ENCODE measurements around the gene MTERF4.

DNA sequence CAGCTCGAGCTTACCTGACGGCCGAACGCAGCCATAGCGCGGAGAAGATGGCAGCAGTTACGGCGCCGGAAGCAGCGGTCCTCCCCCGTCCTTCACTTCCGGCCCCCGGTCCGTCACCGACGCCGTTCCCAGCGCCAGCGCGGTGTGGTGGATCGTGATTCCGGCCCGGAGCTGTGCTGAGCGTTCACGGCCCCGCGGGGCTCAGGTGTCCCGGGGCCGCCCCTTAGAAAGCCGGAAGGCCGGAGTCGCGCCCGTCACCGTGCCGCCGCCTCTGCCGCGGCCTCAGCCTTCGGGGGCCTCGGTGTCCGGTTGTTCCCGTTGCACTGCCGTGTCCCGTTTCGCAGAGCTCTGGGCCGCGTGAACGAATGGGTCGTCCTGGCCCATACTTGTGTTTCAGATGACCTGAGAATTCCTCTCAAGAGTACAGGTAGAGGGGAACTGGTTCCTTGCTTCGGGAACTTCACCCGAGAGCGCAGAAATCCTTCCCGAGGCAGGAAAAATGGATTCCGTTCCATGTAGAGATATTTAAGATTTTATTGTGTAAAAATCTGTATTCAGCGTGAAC lies at the start of gene MTERF4:
- TF ChIP-seq, protein P1, sequence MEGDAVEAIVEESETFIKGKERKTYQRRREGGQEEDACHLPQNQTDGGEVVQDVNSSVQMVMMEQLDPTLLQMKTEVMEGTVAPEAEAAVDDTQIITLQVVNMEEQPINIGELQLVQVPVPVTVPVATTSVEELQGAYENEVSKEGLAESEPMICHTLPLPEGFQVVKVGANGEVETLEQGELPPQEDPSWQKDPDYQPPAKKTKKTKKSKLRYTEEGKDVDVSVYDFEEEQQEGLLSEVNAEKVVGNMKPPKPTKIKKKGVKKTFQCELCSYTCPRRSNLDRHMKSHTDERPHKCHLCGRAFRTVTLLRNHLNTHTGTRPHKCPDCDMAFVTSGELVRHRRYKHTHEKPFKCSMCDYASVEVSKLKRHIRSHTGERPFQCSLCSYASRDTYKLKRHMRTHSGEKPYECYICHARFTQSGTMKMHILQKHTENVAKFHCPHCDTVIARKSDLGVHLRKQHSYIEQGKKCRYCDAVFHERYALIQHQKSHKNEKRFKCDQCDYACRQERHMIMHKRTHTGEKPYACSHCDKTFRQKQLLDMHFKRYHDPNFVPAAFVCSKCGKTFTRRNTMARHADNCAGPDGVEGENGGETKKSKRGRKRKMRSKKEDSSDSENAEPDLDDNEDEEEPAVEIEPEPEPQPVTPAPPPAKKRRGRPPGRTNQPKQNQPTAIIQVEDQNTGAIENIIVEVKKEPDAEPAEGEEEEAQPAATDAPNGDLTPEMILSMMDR (conservative IDR thresholded peaks at IDR 0.05; ENCODE audit: low read depth, low read length): no peak
- no peak for TF ChIP-seq EZH2phosphoT487 (IDR thresholded peaks at IDR 0.05; ENCODE audit: borderline replicate concordance, low read length)
- no peak for TF ChIP-seq EZH2 (IDR thresholded peaks at IDR 0.05; ENCODE audit: low read length, unreplicated experiment)

Measured in PC-3 (cell line).